BLaER1 (cell line): ENCODE measurements around the gene RBBP8.
"Not testable (repeated sequence)": the region's sequence is repeated elsewhere in the genome, so short reads cannot be mapped to it uniquely, and the experiment has no call there.

Experiments used
- H3K27ac ChIP-seq: shearing (Covaris generic); formaldehyde crosslinking; 2 replicates; pipeline ENCODE4 v1.8.1; 2022
- H3K27me3 ChIP-seq: shearing (Covaris generic); formaldehyde crosslinking; 2 replicates; pipeline ENCODE4 v1.8.1; 2022
- H3K36me3 ChIP-seq: shearing (Covaris generic); formaldehyde crosslinking; 2 replicates; pipeline ENCODE4 v1.8.1; 2022
- H3K4me1 ChIP-seq: shearing (Covaris generic); formaldehyde crosslinking; 2 replicates; pipeline ENCODE4 v1.8.1; 2022
- H3K4me2 ChIP-seq: shearing (Covaris generic); formaldehyde crosslinking; 2 replicates; pipeline ENCODE4 v1.8.1; 2022
- H3K4me3 ChIP-seq: shearing (Covaris generic); formaldehyde crosslinking; 2 replicates; pipeline ENCODE4 v1.8.1; 2022
- H3K9ac ChIP-seq: shearing (Covaris generic); formaldehyde crosslinking; 2 replicates; pipeline ENCODE4 v1.8.1; 2022
- H3K9me3 ChIP-seq: shearing (Covaris generic); formaldehyde crosslinking; 2 replicates; pipeline ENCODE4 v1.8.1; 2022
- H4K20me1 ChIP-seq: shearing (Covaris generic); formaldehyde crosslinking; 2 replicates; pipeline ENCODE4 v1.8.1; 2022
- Cebpa-rat ChIP-seq: shearing (Covaris generic); IDR thresholded peaks from 2 replicates; pipeline ENCODE4 v1.8.1; 2022

The RBBP8 gene

GRCh38 chr18:22933206-22933965 lies at the start of gene RBBP8:
Gene RBBP8 (plus strand): TSS chr18:22933328. CDS start chr18:22936852, 3,524 bp downstream.
- H3K4me2 ChIP-seq: peak within 1 kb of the TSS; percentile 81
- no peaks in the 10 kb centered on the region for H4K20me1 ChIP-seq
- peak within 1 kb of the TSS; percentile 82 for H3K4me3 ChIP-seq
- H3K27me3 ChIP-seq: no peaks in the 10 kb centered on the region
- 0 out of 2 replicates have a peak, but pooled peaks have one; percentile 25 for TF ChIP-seq Cebpa-rat
- peaks cover 18% of the 10 kb centered on the region for H3K36me3 ChIP-seq
- no peaks in the 10 kb centered on the region for H3K9me3 ChIP-seq
- H3K9ac ChIP-seq: peak within 1 kb of the TSS; percentile 89
- H3K4me1 ChIP-seq: peaks cover 34% of the 10 kb centered on the region
- peak within 1 kb of the TSS; percentile 89 for H3K27ac ChIP-seq

GRCh38 chr18:22883827-22884226 lies 49.3 kb upstream of the RBBP8 start:
- H3K4me3 ChIP-seq: no peak overlapping the region
- no peak overlapping the region for H3K4me2 ChIP-seq
- H4K20me1 ChIP-seq: no peaks in the 10 kb centered on the region
- H3K36me3 ChIP-seq: no peaks in the 10 kb centered on the region
- H3K9me3 ChIP-seq: no peaks in the 10 kb centered on the region
- no peaks in the 10 kb centered on the region for H3K4me1 ChIP-seq
- no peak overlapping the region for H3K27ac ChIP-seq
- no peak for TF ChIP-seq Cebpa-rat
- H3K27me3 ChIP-seq: no peaks in the 10 kb centered on the region
- H3K9ac ChIP-seq: no peak overlapping the region

GRCh38 chr18:22885694-22886093 lies 47.4 kb upstream of the RBBP8 start:
- not testable (repeated sequence) for H3K9me3 ChIP-seq, H3K9ac ChIP-seq, H3K36me3 ChIP-seq, H4K20me1 ChIP-seq, H3K27me3 ChIP-seq, H3K4me1 ChIP-seq, H3K4me2 ChIP-seq, H3K27ac ChIP-seq, H3K4me3 ChIP-seq

GRCh38 chr18:22899421-22899820 lies 33.7 kb upstream of the RBBP8 start:
- Histone ChIP-seq H3K4me2 (no peak overlapping the region), H3K36me3 (no peaks in the 10 kb centered on the region; the same call in 1 of the 2 replicates), H4K20me1 (no peaks in the 10 kb centered on the region), H3K27me3 (no peaks in the 10 kb centered on the region), H3K27ac (no peak overlapping the region), H3K4me3 (no peak overlapping the region), H3K9ac (no peak overlapping the region), H3K9me3 (peaks cover 16% of the 10 kb centered on the region), H3K4me1 (no peaks in the 10 kb centered on the region)
- TF ChIP-seq Cebpa-rat: no peak

GRCh38 chr18:22900558-22901238 lies 32.4 kb upstream of the RBBP8 start:
- Histone ChIP-seq H3K4me3 (no peak overlapping the region), H3K36me3 (no peaks in the 10 kb centered on the region; the same call in 1 of the 2 replicates), H3K27ac (no peak overlapping the region), H3K9me3 (peaks cover 16% of the 10 kb centered on the region), H3K4me1 (no peaks in the 10 kb centered on the region), H4K20me1 (no peaks in the 10 kb centered on the region), H3K9ac (no peak overlapping the region), H3K27me3 (no peaks in the 10 kb centered on the region), H3K4me2 (no peak overlapping the region)
- TF ChIP-seq Cebpa-rat: no peak

GRCh38 chr18:22902093-22902492 lies 31.0 kb upstream of the RBBP8 start:
- H3K9ac ChIP-seq: no peak overlapping the region
- H3K4me3 ChIP-seq: no peak overlapping the region
- H3K27me3 ChIP-seq: no peaks in the 10 kb centered on the region
- H3K36me3 ChIP-seq: no peaks in the 10 kb centered on the region; the same call in 1 of the 2 replicates
- no peak overlapping the region for H3K4me2 ChIP-seq
- no peaks in the 10 kb centered on the region for H4K20me1 ChIP-seq
- H3K9me3 ChIP-seq: peaks cover 16% of the 10 kb centered on the region
- TF ChIP-seq Cebpa-rat: no peak
- H3K27ac ChIP-seq: no peak overlapping the region
- no peaks in the 10 kb centered on the region for H3K4me1 ChIP-seq

- H3K27ac ChIP-seq, H3K36me3 ChIP-seq, H3K4me3 ChIP-seq, H3K4me1 ChIP-seq, H3K27me3 ChIP-seq, H3K9ac ChIP-seq, H3K4me2 ChIP-seq, H4K20me1 ChIP-seq: not testable (repeated sequence)
- H3K9me3 ChIP-seq: peaks cover 16% of the 10 kb centered on the region
These were observed 29.9 kb upstream of the RBBP8 start for GRCh38 chr18:22903248-22903647.

GRCh38 chr18:22912149-22912548 lies 21.0 kb upstream of the RBBP8 start:
- Histone ChIP-seq H3K4me2 (no peak overlapping the region), H3K4me1 (no peaks in the 10 kb centered on the region), H3K36me3 (no peaks in the 10 kb centered on the region), H3K9me3 (no peaks in the 10 kb centered on the region), H3K4me3 (no peak overlapping the region), H3K27me3 (no peaks in the 10 kb centered on the region), H4K20me1 (no peaks in the 10 kb centered on the region), H3K27ac (no peak overlapping the region), H3K9ac (no peak overlapping the region)
- TF ChIP-seq Cebpa-rat: no peak

GRCh38 chr18:22912835-22913234 lies 20.3 kb upstream of the RBBP8 start:
- no peaks in the 10 kb centered on the region for H3K27me3 ChIP-seq
- no peak overlapping the region for H3K27ac ChIP-seq
- no peak overlapping the region for H3K9ac ChIP-seq
- TF ChIP-seq Cebpa-rat: no peak
- no peak overlapping the region for H3K4me3 ChIP-seq
- no peaks in the 10 kb centered on the region for H3K4me1 ChIP-seq
- no peak overlapping the region for H3K4me2 ChIP-seq
- H4K20me1 ChIP-seq: no peaks in the 10 kb centered on the region
- no peaks in the 10 kb centered on the region for H3K9me3 ChIP-seq
- H3K36me3 ChIP-seq: no peaks in the 10 kb centered on the region

GRCh38 chr18:22913861-22914260 lies 19.3 kb upstream of the RBBP8 start:
- Histone ChIP-seq H3K27ac (no peak overlapping the region), H3K4me1 (no peaks in the 10 kb centered on the region), H3K4me2 (no peak overlapping the region)

More at GRCh38 chr18:22913861-22914260, 19.3 kb upstream of the RBBP8 start:
- Histone ChIP-seq H3K9ac (no peak overlapping the region), H4K20me1 (no peaks in the 10 kb centered on the region), H3K36me3 (no peaks in the 10 kb centered on the region), H3K9me3 (no peaks in the 10 kb centered on the region), H3K4me3 (no peak overlapping the region), H3K27me3 (no peaks in the 10 kb centered on the region)
- TF ChIP-seq Cebpa-rat: no peak
